ENCODE data around the gene ADCY3.

ADCY3 gene

GRCh38 chr2:24845691-24846090, 74.3 kb downstream of the ADCY3 start:
- no peak overlapping the region for H3K4me3 ChIP-seq (ENCODE audit: low read depth, low read length)
- no peak for TF ChIP-seq CTCF (IDR thresholded peaks at IDR 0.05; ENCODE audit: borderline replicate concordance, insufficient read depth, low read depth, low read length)

DNA sequence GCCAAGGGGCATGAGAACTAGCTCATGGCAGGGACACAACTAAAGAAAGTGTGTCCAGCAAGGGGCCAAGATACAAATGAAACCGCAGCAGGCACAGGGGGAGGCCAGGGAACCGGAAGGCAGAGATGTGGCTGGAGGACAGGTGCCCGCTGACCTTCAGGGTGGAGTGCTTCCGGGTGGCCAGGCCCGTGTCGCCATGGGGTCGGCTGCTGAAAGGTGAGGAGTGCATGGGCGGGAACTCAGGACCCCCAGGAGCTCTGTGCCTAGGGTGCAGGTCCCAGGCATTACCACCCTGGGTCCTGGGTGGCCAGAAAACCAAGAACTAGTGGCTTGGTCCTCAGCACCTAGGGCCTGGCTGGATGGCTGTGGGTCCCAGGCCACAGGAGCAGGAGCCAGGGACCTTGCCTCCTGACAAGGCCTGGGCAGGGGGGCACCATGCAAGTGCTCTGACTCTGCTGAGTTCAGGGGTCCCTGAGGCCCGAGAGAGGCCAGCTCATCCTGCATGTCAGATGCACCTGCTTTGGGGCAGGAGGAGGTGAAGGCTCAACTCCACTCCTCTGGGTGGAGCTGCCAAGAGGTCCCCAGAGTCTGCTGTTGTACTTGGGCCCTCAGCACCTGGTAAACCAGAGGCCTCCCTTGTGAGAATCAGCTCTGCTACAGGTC, 75.9 kb downstream of the ADCY3 start:
- H3K4me3 ChIP-seq (ENCODE audit: low read depth, low read length) = no peak overlapping the region
- TF ChIP-seq CTCF (IDR thresholded peaks at IDR 0.05; ENCODE audit: borderline replicate concordance, insufficient read depth, low read depth, low read length) = no peak

GRCh38 chr2:24843330-24843860, 76.6 kb downstream of the ADCY3 start:
- TF ChIP-seq CTCF (IDR thresholded peaks at IDR 0.05; ENCODE audit: borderline replicate concordance, insufficient read depth, low read depth, low read length) = no peak

GRCh38 chr2:24842081-24843050, 77.7 kb downstream of the ADCY3 start:
- TF ChIP-seq CTCF (IDR thresholded peaks at IDR 0.05; ENCODE audit: borderline replicate concordance, insufficient read depth, low read depth, low read length) = no peak

More at GRCh38 chr2:24843330-24843860, 76.6 kb downstream of the ADCY3 start:
- no peak overlapping the region for H3K4me3 ChIP-seq (ENCODE audit: low read depth, low read length)

GRCh38 chr2:24840962-24841945, 78.8 kb downstream of the ADCY3 start:
- H3K4me3 ChIP-seq (ENCODE audit: low read depth, low read length) = no peak overlapping the region
- TF ChIP-seq CTCF (IDR thresholded peaks at IDR 0.05; ENCODE audit: borderline replicate concordance, insufficient read depth, low read depth, low read length) = no peak

More at GRCh38 chr2:24842081-24843050, 77.7 kb downstream of the ADCY3 start:
- H3K4me3 ChIP-seq (ENCODE audit: low read depth, low read length) = no peak overlapping the region

DNA sequence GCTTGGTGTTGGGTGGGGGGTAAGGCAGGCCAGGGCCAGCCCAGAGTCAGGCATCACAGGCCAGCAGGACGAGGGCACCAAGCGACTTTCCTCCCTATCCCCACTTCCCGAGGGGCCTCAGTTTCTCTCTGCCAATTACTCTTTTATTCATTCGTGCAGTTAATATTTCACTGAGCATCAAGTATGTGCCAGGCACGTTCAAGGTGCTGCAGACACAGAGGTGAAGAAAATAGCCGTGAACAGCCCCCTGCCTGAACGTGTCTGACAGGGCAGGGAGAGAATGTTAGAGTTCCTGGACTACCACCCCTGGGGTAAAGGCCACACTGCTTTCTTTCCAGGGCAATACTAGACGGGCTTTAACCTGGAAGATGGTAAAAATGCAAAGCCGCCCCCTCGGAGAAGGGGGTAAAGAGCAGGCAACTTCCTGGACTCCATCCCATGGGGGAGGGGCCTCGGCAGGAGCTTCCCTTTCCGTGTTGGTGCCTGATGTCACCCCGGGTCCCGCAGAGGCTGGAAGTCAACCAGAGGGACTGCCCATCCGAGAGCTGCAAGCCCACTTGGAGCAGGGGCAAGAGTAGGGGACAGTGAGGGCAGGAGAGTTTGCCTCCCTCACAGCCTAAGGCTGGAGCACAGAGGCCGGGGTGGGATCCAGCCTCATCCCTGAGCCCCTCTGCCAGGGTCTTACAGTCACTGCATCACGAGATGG, 79.7 kb downstream of the ADCY3 start:
- no peak for TF ChIP-seq CTCF (IDR thresholded peaks at IDR 0.05; ENCODE audit: borderline replicate concordance, insufficient read depth, low read depth, low read length)
- no peak overlapping the region for H3K4me3 ChIP-seq (ENCODE audit: low read depth, low read length)
